NCI-H460 (cell line): ENCODE measurements around the gene MAGEF1. TPM values are rescaled to one million over a fixed set of nuclear protein-coding genes. Genes with fewer than 3 reads are reported as not detected.

ENCODE experiments used
- DNase-seq: peaks from one replicate; pipeline ENCODE4 v3.0.0-alpha.2; 2016; ENCODE audit warnings: low read depth; ENCODE audit errors: extremely low read depth
- total RNA-seq: library from RNA; depleted of rRNA; stranded (reverse); fragments of >200 nt; shearing (Covaris generic); gene quantifications from 2 replicates; pipeline ENCODE4 v1.2.3, GENCODE V29; 2014; rRNA removed

The MAGEF1 gene
- total RNA-seq, 1 experiment from 2014 or later: 13.6 TPM

DNA sequence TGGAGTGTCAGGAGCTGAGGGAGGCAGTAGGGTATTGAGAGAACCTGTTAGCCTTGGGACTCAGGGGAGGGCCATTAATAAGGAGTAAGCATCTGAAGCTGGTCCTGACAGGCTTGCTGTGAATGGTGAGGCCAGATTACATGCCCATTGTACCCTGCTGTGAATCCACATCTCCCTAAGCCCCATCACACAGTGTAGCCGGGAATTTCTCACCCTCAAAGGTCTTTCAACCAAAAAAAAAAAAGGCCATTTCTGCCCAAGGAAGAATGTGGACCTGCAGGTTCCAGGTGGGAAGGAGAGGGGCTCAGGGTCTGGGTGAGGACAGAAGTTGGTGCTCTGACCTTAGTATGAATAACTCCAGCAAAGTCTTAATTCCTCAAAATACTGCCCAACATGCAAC is 37.2 kb downstream of the MAGEF1 start:
- DNase-seq: no peak

DNA sequence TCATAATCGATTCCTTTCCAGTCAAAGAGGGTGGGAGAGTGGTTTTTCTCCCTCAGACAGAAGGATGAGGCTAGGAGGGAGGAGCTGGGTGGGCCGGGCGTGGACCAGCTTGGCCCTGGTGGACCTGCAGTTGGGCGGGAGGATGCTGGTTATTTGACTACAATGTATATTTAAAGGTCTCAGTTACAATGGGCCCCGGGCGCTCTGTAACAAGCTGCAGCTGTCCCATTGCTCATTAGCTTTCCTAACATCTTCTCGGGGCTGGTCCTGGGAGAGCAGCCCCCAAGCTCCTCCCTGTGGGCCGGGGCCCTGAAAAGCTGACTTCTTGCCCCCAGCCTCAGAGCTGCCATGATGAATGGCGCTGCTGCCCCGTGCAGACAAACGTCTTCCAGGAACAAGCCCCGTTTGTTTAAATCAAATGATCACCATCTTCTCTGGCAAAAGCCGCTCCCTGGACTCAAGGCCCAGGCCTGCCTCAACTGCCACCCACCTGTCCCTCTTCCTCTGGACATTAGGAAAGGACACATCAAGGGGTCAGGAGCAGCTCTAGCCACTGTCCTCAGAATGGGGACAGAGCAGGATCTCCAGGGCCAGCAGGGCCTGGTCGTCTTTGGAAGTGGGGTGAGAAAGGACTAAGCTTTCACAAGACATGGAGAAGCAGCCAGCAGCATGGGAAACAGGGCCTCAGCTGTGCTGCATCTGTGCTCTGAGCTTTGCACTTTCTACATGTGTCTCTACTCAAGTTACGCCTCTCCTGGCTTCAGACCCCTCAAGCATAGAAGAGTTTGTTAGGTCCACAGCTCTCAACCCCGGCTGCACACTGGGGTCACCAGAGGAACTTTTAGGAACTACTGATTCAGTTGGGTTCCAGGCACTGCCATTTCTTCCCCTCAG is 38.6 kb downstream of the MAGEF1 start:
- DNase-seq: no peak

DNA sequence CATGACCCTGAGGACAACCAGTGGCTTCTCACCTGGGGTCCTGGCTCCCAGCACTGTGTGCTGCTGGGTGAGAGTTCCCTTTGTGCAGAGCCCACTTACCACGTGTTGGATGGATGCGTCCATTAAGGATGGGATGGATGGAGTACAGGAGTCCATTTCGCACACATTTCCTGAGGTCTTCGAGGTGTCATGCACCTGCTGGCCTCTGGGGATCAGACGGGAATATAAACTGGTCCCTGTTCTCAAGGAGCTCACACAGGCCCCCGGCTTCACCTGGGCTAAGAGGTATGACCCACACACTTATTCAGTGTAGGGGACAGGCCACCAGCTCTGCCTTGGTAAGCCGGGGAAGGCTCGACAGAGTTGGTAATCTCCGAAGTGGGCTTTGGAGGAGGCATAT is 39.5 kb downstream of the MAGEF1 start:
- no peak for DNase-seq

GRCh38 chr3:184670091-184670602 is 41.7 kb downstream of the MAGEF1 start:
- DNase-seq: no peak

GRCh38 chr3:184669578-184669977 is 42.3 kb downstream of the MAGEF1 start:
- no peak for DNase-seq

DNA sequence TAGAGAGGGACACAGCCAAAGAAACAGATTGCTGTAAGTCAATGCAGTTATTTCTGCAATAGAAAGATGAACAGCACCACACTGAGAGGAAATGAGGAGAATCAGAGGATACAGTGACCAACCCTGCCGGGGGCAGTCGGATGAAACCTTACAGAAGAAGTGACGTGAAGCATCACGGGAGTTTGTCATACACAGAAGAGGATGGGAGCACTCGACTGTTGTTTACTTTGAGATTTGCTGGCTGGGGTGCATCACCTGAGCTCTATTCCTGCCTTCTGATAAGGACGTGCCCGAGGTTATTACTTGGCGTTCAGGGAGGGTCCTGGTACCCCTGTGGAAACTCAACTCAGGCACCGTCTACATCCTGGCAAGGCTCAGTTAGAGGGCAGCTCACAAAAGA is 45.4 kb downstream of the MAGEF1 start:
- no peak for DNase-seq

DNA sequence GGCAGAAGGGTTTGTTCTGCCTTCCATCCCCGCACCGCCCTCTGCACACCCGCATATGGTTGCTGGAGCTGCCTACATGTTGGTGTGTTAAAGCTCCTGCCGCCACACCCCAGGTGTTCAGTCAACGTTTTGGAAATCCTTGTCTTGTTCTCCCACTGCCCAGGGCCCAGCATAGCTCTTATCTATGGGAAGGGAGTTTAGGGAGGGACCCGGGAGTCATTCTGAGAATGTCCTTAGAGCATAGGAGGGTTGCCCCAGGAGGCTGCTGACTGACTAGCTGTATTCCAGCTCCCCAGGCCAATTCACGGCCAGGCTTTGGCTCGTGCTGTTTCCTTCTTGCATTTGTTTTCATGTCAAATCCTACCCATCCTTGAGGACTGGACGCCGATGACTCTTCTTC is 46.8 kb downstream of the MAGEF1 start:
- DNase-seq: no peak

DNA sequence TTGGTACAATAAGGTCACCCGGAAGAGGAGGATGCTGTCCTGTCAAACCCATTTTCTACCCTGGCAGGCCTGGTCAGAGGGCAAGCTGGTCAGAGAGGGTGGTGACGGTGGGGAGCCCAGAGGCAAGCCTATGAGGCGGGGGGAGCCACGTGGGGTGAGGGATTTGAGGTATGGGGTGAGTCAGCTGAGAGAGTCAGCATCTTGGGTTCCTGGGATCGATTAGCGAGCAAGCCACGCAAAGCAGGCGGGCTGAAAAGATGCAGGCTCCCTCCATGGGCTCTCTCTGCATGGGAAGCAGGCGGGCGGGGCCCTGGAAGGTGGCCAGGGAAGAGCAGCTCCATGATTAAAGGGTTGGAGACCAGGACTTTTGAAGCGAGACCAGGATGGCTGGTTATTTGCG is 48.1 kb downstream of the MAGEF1 start:
- no peak for DNase-seq

DNA sequence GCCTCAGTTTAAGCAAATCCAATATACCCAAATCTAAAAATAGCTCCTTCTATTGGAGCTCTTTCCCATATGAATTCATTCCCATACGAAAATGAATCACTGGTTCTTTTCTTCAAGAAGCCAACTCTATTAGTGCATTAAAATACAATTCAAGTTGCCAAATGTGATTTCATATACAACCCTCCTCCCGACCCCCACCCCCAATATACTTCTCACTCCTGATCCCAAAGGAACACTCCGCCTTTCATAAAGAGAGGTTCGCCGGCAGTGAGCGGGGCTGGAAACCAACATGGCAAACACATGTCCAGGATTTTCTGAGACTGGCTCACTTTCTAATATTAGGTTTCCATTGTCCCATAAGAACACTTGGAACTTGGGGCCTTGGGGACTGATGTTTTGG is 48.5 kb downstream of the MAGEF1 start:
- DNase-seq: no peak

- DNase-seq: no peak
These were observed 49.7 kb downstream of the MAGEF1 start for GRCh38 chr3:184662187-184662586.

GRCh38 chr3:184660931-184661330 is 50.9 kb downstream of the MAGEF1 start:
- no peak for DNase-seq

Other genes with a start within 250 kb of the MAGEF1 start
- gene EPHB3, start 150.3 kb downstream of the MAGEF1 start, total RNA-seq: not detected in 2 replicates
- gene VPS8, start 100.1 kb upstream of the MAGEF1 start, total RNA-seq: 23.1 and 25.1 TPM in 2 replicates